Keratinocyte (primary cell): ENCODE results near the gene CCDC116. TPM values are rescaled to one million over a fixed set of nuclear protein-coding genes. Genes with fewer than 3 reads are reported as not detected.

ENCODE experiments used
- DNase-seq: peaks from one replicate; pipeline ENCODE4 v3.0.0-alpha.2; 2011; ENCODE audit warnings: low read depth, missing footprints, low spot score
- FAIRE-seq: peaks from 2 replicates; lab custom pipeline; 2011; peaks lifted over from hg19 to GRCh38; lab: Jason Lieb, UNC
- H2AFZ ChIP-seq: 2 replicates; pipeline ENCODE4 v1.6.0; 2012; ENCODE audit warnings: low read length, control low read depth, inconsistent platforms; ENCODE audit not compliant: control insufficient read depth
- H3K27ac ChIP-seq: 2 replicates; pipeline ENCODE4 v1.5.1; 2011; ENCODE audit warnings: low read length; ENCODE audit not compliant: control insufficient read depth, insufficient read depth
- H3K27me3 ChIP-seq: 3 replicates; pipeline ENCODE4 v1.6.0; 2011; ENCODE audit warnings: low read length; ENCODE audit not compliant: control insufficient read depth, insufficient read depth; ENCODE audit errors: extremely low read depth
- H3K36me3 ChIP-seq, 2 experiments: 2 replicates in 1 of 2; 3 replicates in 1 of 2; pipeline ENCODE4 v1.5.1; 2011; ENCODE audit warnings: low read length in 2 of 2, mild to moderate bottlenecking in 1 of 2; ENCODE audit not compliant: control insufficient read depth in 2 of 2, insufficient read depth in 2 of 2; ENCODE audit errors: extremely low read depth in 1 of 2
- H3K4me1 ChIP-seq: 3 replicates; pipeline ENCODE4 v1.5.1; 2011; ENCODE audit warnings: low read length; ENCODE audit not compliant: control insufficient read depth, insufficient read depth; ENCODE audit errors: extremely low read depth
- H3K4me2 ChIP-seq: 3 replicates; pipeline ENCODE4 v1.6.0; 2011; ENCODE audit warnings: low read depth, low read length; ENCODE audit not compliant: control insufficient read depth, insufficient read depth; ENCODE audit errors: extremely low read depth
- H3K4me3 ChIP-seq, 3 experiments: fragments of 200-600 bp in 1 of 3; sonication (generic) in 1 of 3; 2 replicates in 2 of 3; 3 replicates in 1 of 3; pipeline ENCODE4 v1.5.1; 2011 to 2016; ENCODE audit warnings: low read length in 3 of 3, mild to moderate bottlenecking in 3 of 3, control low read depth in 2 of 3, inconsistent platforms in 1 of 3, low read depth in 1 of 3, mixed read lengths in 1 of 3, mixed run types in 1 of 3, moderate library complexity in 1 of 3; ENCODE audit not compliant: control insufficient read depth in 2 of 3, insufficient read depth in 2 of 3; ENCODE audit errors: extremely low read depth in 1 of 3
- H3K79me2 ChIP-seq: 2 replicates; pipeline ENCODE4 v1.6.0; 2012; ENCODE audit warnings: low read length; ENCODE audit not compliant: control insufficient read depth, insufficient read depth
- H3K9ac ChIP-seq: 3 replicates; pipeline ENCODE4 v1.6.0; 2011; ENCODE audit warnings: low read length; ENCODE audit not compliant: control insufficient read depth, insufficient read depth; ENCODE audit errors: extremely low read depth
- H3K9me1 ChIP-seq: 3 replicates; pipeline ENCODE4 v1.6.0; 2011; ENCODE audit warnings: low read length; ENCODE audit not compliant: control insufficient read depth, insufficient read depth; ENCODE audit errors: extremely low read depth
- H3K9me3 ChIP-seq: 2 replicates; pipeline ENCODE4 v1.5.1; 2012; ENCODE audit warnings: low read depth, low read length; ENCODE audit not compliant: control insufficient read depth
- H4K20me1 ChIP-seq: 3 replicates; pipeline ENCODE4 v1.6.0; 2011; ENCODE audit warnings: low read length; ENCODE audit not compliant: control insufficient read depth, insufficient read depth; ENCODE audit errors: extremely low read depth
- EZH2 ChIP-seq: IDR thresholded peaks from one replicate; pipeline ENCODE4 v1.6.1; 2012; ENCODE audit warnings: inconsistent platforms, mild to moderate bottlenecking, low read length, moderate library complexity
- dilution Hi-C: fragments of 300-500 bp; cut with MboI; formaldehyde crosslinking; loops from one replicate; pipeline ENCODE4 v1.7.0; 2020; ENCODE audit warnings: low sequenced_read_pairs; ENCODE audit not compliant: extremely low pct_ligation_motif_present
- polyA plus RNA-seq, 5 experiments: library from polyadenylated mRNA; depleted of rRNA in 3 of 5; stranded (reverse) in 3 of 5; stranded (forward) in 1 of 5; unstranded in 1 of 5; fragments of >200 nt; gene quantifications; 1 replicate in 1 of 5; 2 replicates in 3 of 5; 3 replicates in 1 of 5; pipeline versions ENCODE4 v1.2.1 to v1.2.3, GENCODE V29; 2011 to 2012; ENCODE audit warnings: missing spikeins in 2 of 5, low read depth in 1 of 5, low replicate concordance in 1 of 5
- TF ChIP-seq, protein P1 (sequence below), 3 experiments: IDR thresholded peaks in 1 of 3; conservative IDR thresholded peaks in 1 of 3; optimal IDR thresholded peaks in 1 of 3; 2 replicates in 2 of 3; 3 replicates in 1 of 3; pipeline versions ENCODE3 to v1.5.1; 2011; ENCODE audit warnings: low read length in 3 of 3, mild to moderate bottlenecking in 3 of 3, moderate library complexity in 2 of 3, control low read depth in 1 of 3, inconsistent platforms in 1 of 3; ENCODE audit not compliant: insufficient read depth in 2 of 3; ENCODE audit errors: extremely low read depth in 1 of 3

CCDC116 gene
- polyA plus RNA-seq, 1 donor (not counting 4 experiments of a cell fraction or from before 2014, with no cell fraction given) = 0.03 TPM

DNA sequence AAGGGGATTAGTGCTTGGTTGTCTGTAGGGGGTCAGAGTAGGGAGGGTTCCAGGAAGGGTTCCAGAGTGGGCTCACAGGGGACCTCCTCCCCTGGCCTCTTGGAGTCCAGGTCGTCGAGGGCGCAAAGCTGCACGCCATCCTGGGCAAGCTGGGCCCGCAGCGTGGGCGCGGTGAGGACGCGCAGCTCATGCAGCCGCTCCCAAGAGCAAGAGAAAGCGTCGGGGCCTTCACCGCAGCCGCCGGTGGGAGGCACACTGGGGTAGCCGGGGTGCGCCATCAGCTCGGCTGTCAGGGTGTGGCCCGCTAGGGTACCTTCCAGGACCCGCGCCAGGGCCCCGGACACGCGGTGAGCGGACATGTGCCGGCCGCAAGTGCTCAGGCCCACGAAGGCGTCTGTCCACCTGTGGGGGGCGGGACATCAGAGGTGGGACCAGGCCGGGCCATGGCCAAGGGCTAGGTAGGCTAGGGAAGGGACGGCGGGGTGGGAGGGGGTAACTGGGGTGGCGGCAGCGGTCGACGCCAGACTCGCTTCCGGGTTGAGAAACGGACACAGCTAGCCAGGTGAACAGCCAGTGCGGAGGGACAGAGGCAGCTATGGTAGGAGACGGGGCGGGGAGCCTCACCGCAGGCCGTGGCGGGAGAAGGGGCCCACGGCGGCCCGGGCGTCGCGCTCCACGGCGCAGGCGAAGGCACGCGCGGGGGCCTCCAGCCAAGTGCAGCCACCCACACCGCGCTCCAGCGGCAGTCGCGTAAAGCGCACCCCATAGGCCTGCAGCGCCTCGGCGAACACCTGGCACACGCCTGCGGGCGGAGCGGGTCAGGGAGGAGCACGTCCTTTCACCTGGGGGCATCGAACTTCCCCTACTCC is 3.9 kb upstream of the CCDC116 start:
- dilution Hi-C loops = no loop called here
- Histone ChIP-seq H4K20me1 (peaks cover 6% of the 10 kb centered on the region), H2AFZ (peak overlapping the region; percentile 84), H3K9me1 (peaks cover 2% of the 10 kb centered on the region), H3K4me2 (peak overlapping the region; percentile 83), H3K36me3 (peaks cover 6 to 13% of the 10 kb centered on the region in 2 experiments), H3K27ac (peak overlapping the region; percentile 86), H3K27me3 (no peaks in the 10 kb centered on the region), H3K9ac (peak overlapping the region; percentile 97), H3K9me3 (no peaks in the 10 kb centered on the region), H3K4me3 (peak overlapping the region; percentile 92 to 96 (median 93)), H3K4me1 (peaks cover 13% of the 10 kb centered on the region), H3K79me2 (peaks cover 41% of the 10 kb centered on the region)
- DNase-seq (no peak), FAIRE-seq (no peak)
- TF ChIP-seq, protein P1, sequence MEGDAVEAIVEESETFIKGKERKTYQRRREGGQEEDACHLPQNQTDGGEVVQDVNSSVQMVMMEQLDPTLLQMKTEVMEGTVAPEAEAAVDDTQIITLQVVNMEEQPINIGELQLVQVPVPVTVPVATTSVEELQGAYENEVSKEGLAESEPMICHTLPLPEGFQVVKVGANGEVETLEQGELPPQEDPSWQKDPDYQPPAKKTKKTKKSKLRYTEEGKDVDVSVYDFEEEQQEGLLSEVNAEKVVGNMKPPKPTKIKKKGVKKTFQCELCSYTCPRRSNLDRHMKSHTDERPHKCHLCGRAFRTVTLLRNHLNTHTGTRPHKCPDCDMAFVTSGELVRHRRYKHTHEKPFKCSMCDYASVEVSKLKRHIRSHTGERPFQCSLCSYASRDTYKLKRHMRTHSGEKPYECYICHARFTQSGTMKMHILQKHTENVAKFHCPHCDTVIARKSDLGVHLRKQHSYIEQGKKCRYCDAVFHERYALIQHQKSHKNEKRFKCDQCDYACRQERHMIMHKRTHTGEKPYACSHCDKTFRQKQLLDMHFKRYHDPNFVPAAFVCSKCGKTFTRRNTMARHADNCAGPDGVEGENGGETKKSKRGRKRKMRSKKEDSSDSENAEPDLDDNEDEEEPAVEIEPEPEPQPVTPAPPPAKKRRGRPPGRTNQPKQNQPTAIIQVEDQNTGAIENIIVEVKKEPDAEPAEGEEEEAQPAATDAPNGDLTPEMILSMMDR (optimal IDR thresholded peaks at IDR 0.05 in 1 of 3, IDR thresholded peaks at IDR 0.05 in 1 of 3, conservative IDR thresholded peaks at IDR 0.05 in 1 of 3; ENCODE audit: extremely low read depth in 1 of 3, insufficient read depth in 2 of 3, low read length in 3 of 3) = no peak
- no peak for TF ChIP-seq EZH2

DNA sequence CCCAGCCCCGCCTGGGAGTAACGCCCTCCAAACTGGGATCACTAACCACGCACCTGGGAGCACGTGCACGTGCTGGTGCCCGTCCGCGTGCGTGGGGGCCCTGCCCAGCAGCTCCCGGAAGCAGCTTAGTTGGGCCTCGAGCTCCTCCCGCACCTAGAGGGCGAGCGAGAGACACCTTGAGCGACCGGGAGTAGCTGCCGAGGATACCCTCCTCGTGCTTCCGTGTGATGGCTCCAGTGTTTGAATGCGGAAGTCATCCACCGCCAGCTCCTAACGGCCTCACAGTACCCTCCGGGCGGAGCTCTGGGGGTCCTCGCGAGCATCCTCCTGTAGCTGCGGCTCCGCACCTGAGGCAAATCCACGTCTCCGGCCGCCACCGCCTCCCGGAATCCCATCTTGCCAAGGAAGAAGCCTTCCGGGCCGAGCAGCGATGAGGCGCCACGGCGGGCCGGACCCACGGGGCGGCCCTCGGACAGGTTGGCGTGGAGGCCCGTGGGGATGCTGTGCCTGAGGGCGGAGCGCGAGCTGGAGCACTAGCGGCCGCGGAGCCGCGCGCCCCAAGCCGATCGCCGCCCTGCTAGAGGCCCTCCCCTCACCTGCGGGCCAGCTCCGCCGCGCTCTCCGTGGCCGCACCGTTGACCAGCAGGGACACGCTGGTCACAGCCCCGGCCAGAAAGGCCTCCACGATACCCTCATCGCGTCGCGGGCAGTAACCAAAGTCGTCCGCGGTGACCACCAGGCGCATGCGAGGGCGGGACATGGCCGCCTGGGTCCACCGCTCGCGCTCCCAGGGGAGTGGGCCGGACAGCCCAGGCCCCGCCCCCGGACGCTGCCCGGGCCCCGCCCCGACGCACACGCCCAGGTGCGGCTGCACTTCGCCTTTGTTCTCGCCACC is 3.1 kb upstream of the CCDC116 start, which contains the start of gene YDJC:
YDJC (minus strand) TSS at position 768 of the 895 bp plus-strand sequence; CDS start at position 760, 8 bp downstream.
- peak within 1 kb of the TSS; percentile 86 for H3K27ac ChIP-seq

More for the DNA sequence above, 3.1 kb upstream of the CCDC116 start, which contains the start of gene YDJC:
- Histone ChIP-seq H3K4me1 (peaks cover 12% of the 10 kb centered on the region), H3K27me3 (no peaks in the 10 kb centered on the region), H3K9me1 (no peaks in the 10 kb centered on the region), H3K4me2 (peak within 1 kb of the TSS; percentile 83), H3K9me3 (no peaks in the 10 kb centered on the region), H3K36me3 (peaks cover 6 to 13% of the 10 kb centered on the region in 2 experiments), H2AFZ (peak within 1 kb of the TSS; percentile 84), H3K4me3 (peak within 1 kb of the TSS; percentile 92 to 96 (median 93)), H3K9ac (peak within 1 kb of the TSS; percentile 97), H4K20me1 (peaks cover 3% of the 10 kb centered on the region), H3K79me2 (peaks cover 41% of the 10 kb centered on the region)
- dilution Hi-C loops = no loop called here
- TF ChIP-seq EZH2 = no peak
- TF ChIP-seq, protein P1 (optimal IDR thresholded peaks at IDR 0.05 in 1 of 3, IDR thresholded peaks at IDR 0.05 in 1 of 3, conservative IDR thresholded peaks at IDR 0.05 in 1 of 3; ENCODE audit: extremely low read depth in 1 of 3, insufficient read depth in 2 of 3, low read length in 3 of 3) = peak; percentile 72 to 94 (median 87)
- FAIRE-seq = peak; percentile 62
- peak; percentile 76 for DNase-seq
